ENCODE results near the gene PDE1C.

The PDE1C gene

GRCh38 chr7:31705377-31705776 lies 364.8 kb downstream of the PDE1C start:
- 92 to 95% methylated on average over 3 of the region's 3 CpGs for WGBS, 2 experiments
- no peaks in the 10 kb centered on the region for H3K27me3 ChIP-seq (ENCODE audit: control insufficient read depth, insufficient read depth, low read length, poor library complexity, severe bottlenecking)
- H3K4me3 ChIP-seq (ENCODE audit: insufficient read depth, low read depth, low read length) = no peak overlapping the region
- H3K4me1 ChIP-seq (ENCODE audit: control insufficient read depth, insufficient read depth, low read length) = no peaks in the 10 kb centered on the region
- H3K36me3 ChIP-seq (ENCODE audit: control insufficient read depth, insufficient read depth, low read length) = no peaks in the 10 kb centered on the region
- H3K9me3 ChIP-seq (ENCODE audit: control insufficient read depth, low read length) = no peaks in the 10 kb centered on the region
- H3K27ac ChIP-seq (ENCODE audit: insufficient read depth, low read depth, low read length, poor library complexity, severe bottlenecking) = no peak overlapping the region

- H3K4me3 ChIP-seq (ENCODE audit: insufficient read depth, low read depth, low read length) = no peak overlapping the region
- no peaks in the 10 kb centered on the region for H3K27me3 ChIP-seq (ENCODE audit: control insufficient read depth, insufficient read depth, low read length, poor library complexity, severe bottlenecking)
- 93 to 100% methylated on average over 3 of the region's 3 CpGs for WGBS, 2 experiments
- no peaks in the 10 kb centered on the region for H3K9me3 ChIP-seq (ENCODE audit: control insufficient read depth, low read length)
- no peaks in the 10 kb centered on the region for H3K4me1 ChIP-seq (ENCODE audit: control insufficient read depth, insufficient read depth, low read length)
- H3K36me3 ChIP-seq (ENCODE audit: control insufficient read depth, insufficient read depth, low read length) = no peaks in the 10 kb centered on the region
- no peak overlapping the region for H3K27ac ChIP-seq (ENCODE audit: insufficient read depth, low read depth, low read length, poor library complexity, severe bottlenecking)
Measured at GRCh38 chr7:31702354-31702753, 367.9 kb downstream of the PDE1C start.

Data from ectodermal cell (in vitro differentiated cells).